Measurements from ENCODE around the gene GUCY2C. TPM values are rescaled to one million over a fixed set of nuclear protein-coding genes. Genes with fewer than 3 reads are reported as not detected.
A peak's percentile ranks its signal among the peaks of the same experiment; 100 is the strongest.

Gene GUCY2C
- polyA plus RNA-seq, 1 donor from 2014 or later = 0.85 TPM

GRCh38 chr12:14588571-14588970 is 107.8 kb downstream of the GUCY2C start:
- no peak overlapping the region for H3K4me3 Mint-ChIP-seq

GRCh38 chr12:14578646-14579045 is 117.8 kb downstream of the GUCY2C start:
- no peaks in the 10 kb centered on the region for H3K9me3 Mint-ChIP-seq
- peaks cover 10 to 30% (median 22%) of the 10 kb centered on the region in 3 donors for H3K4me1 Mint-ChIP-seq
- H3K27ac Mint-ChIP-seq = no peak overlapping the region
- H3K27me3 Mint-ChIP-seq = no peaks in the 10 kb centered on the region
- H3K4me3 Mint-ChIP-seq = no peak overlapping the region
- peaks cover 2% of the 10 kb centered on the region for H3K36me3 Mint-ChIP-seq

More at GRCh38 chr12:14588571-14588970, 107.8 kb downstream of the GUCY2C start:
- Mint-ChIP-seq H3K36me3 (peaks cover 2% of the 10 kb centered on the region), H3K27me3 (no peaks in the 10 kb centered on the region), H3K9me3 (no peaks in the 10 kb centered on the region), H3K27ac (no peak overlapping the region), H3K4me1 (peaks cover 0 to 1% (median 0%) of the 10 kb centered on the region in 3 donors)

GRCh38 chr12:14577344-14577743 is 119.1 kb downstream of the GUCY2C start:
- no peaks in the 10 kb centered on the region for H3K9me3 Mint-ChIP-seq
- peaks cover 2% of the 10 kb centered on the region for H3K36me3 Mint-ChIP-seq
- H3K4me1 Mint-ChIP-seq = peaks cover 10 to 30% (median 22%) of the 10 kb centered on the region in 3 donors
- H3K4me3 Mint-ChIP-seq = peak overlapping the region in 1 of 4 donors; percentile 3
- no peaks in the 10 kb centered on the region for H3K27me3 Mint-ChIP-seq
- no peak overlapping the region for H3K27ac Mint-ChIP-seq

GRCh38 chr12:14576896-14577295 is 119.5 kb downstream of the GUCY2C start:
- H3K4me1 Mint-ChIP-seq = peaks cover 10 to 30% (median 22%) of the 10 kb centered on the region in 3 donors
- H3K9me3 Mint-ChIP-seq = no peaks in the 10 kb centered on the region
- H3K27me3 Mint-ChIP-seq = no peaks in the 10 kb centered on the region
- H3K27ac Mint-ChIP-seq = no peak overlapping the region
- no peak overlapping the region for H3K4me3 Mint-ChIP-seq
- H3K36me3 Mint-ChIP-seq = peaks cover 2% of the 10 kb centered on the region

GRCh38 chr12:14575585-14575984 is 120.8 kb downstream of the GUCY2C start:
- Mint-ChIP-seq H3K36me3 (peaks cover 2% of the 10 kb centered on the region), H3K4me1 (peaks cover 10 to 30% (median 22%) of the 10 kb centered on the region in 3 donors), H3K4me3 (no peak overlapping the region), H3K27ac (no peak overlapping the region), H3K9me3 (no peaks in the 10 kb centered on the region), H3K27me3 (no peaks in the 10 kb centered on the region)

- H3K4me1 Mint-ChIP-seq = peaks cover 8 to 27% (median 19%) of the 10 kb centered on the region in 3 donors
- no peaks in the 10 kb centered on the region for H3K36me3 Mint-ChIP-seq
- H3K27me3 Mint-ChIP-seq = peaks cover 3% of the 10 kb centered on the region
- no peak overlapping the region for H3K27ac Mint-ChIP-seq
- no peak overlapping the region for H3K4me3 Mint-ChIP-seq
- no peaks in the 10 kb centered on the region for H3K9me3 Mint-ChIP-seq
Measured at GRCh38 chr12:14573118-14573517, 123.3 kb downstream of the GUCY2C start.

GRCh38 chr12:14572401-14572800 is 124.0 kb downstream of the GUCY2C start:
- Mint-ChIP-seq H3K27ac (no peak overlapping the region), H3K27me3 (peaks cover 5% of the 10 kb centered on the region), H3K4me1 (peaks cover 8 to 23% (median 19%) of the 10 kb centered on the region in 3 donors), H3K9me3 (no peaks in the 10 kb centered on the region), H3K4me3 (no peak overlapping the region), H3K36me3 (no peaks in the 10 kb centered on the region)

GRCh38 chr12:14571779-14572178 is 124.6 kb downstream of the GUCY2C start:
- H3K9me3 Mint-ChIP-seq = no peaks in the 10 kb centered on the region
- no peaks in the 10 kb centered on the region for H3K36me3 Mint-ChIP-seq
- no peak overlapping the region for H3K27ac Mint-ChIP-seq
- no peak overlapping the region for H3K4me3 Mint-ChIP-seq
- peaks cover 2 to 17% (median 13%) of the 10 kb centered on the region in 3 donors for H3K4me1 Mint-ChIP-seq
- H3K27me3 Mint-ChIP-seq = peaks cover 5% of the 10 kb centered on the region

GRCh38 chr12:14570231-14570630 is 126.2 kb downstream of the GUCY2C start:
- Mint-ChIP-seq H3K27me3 (peaks cover 5% of the 10 kb centered on the region), H3K4me1 (peaks cover 0 to 5% (median 5%) of the 10 kb centered on the region in 3 donors), H3K36me3 (no peaks in the 10 kb centered on the region), H3K4me3 (no peak overlapping the region), H3K9me3 (no peaks in the 10 kb centered on the region), H3K27ac (no peak overlapping the region)

GRCh38 chr12:14567351-14568162 is 128.8 kb downstream of the GUCY2C start, which contains the start of gene PLBD1:
Gene PLBD1 (minus strand): TSS chr12:14567883. CDS start chr12:14567696, 187 bp downstream.
- H3K27me3 Mint-ChIP-seq = peaks cover 5% of the 10 kb centered on the region
- H3K27ac Mint-ChIP-seq = peak within 1 kb of the TSS in 1 of 3 donors; percentile 14
- peak within 1 kb of the TSS; percentile 46 to 80 (median 69) for H3K4me3 Mint-ChIP-seq

GRCh38 chr12:14564336-14564959 is 132.0 kb downstream of the GUCY2C start:
- Mint-ChIP-seq H3K9me3 (no peaks in the 10 kb centered on the region), H3K4me3 (no peak overlapping the region), H3K36me3 (no peaks in the 10 kb centered on the region), H3K4me1 (peaks cover 4 to 10% (median 6%) of the 10 kb centered on the region in 3 donors), H3K27ac (no peak overlapping the region), H3K27me3 (peaks cover 5% of the 10 kb centered on the region)

More at GRCh38 chr12:14567351-14568162, 128.8 kb downstream of the GUCY2C start, which contains the start of gene PLBD1:
- Mint-ChIP-seq H3K36me3 (no peaks in the 10 kb centered on the region), H3K9me3 (no peaks in the 10 kb centered on the region), H3K4me1 (peaks cover 0 to 5% (median 4%) of the 10 kb centered on the region in 3 donors)

GRCh38 chr12:14563046-14563445 is 133.4 kb downstream of the GUCY2C start:
- Mint-ChIP-seq H3K4me3 (no peak overlapping the region), H3K27ac (no peak overlapping the region), H3K4me1 (peaks cover 10 to 17% (median 15%) of the 10 kb centered on the region in 3 donors), H3K36me3 (no peaks in the 10 kb centered on the region), H3K9me3 (no peaks in the 10 kb centered on the region), H3K27me3 (peaks cover 2% of the 10 kb centered on the region)

All from IgD-negative memory B cell (primary cell).